HuH-7 (cell line): ENCODE measurements around the gene L3MBTL4.

Source experiments
- DNase-seq: peaks from one replicate; pipeline ENCODE4 v3.0.0; 2011; ENCODE audit warnings: low spot score

L3MBTL4 gene

GRCh38 chr18:5958822-5959221, 455.9 kb downstream of the L3MBTL4 start:
- DNase-seq, result no peak

- DNase-seq, result no peak
Measured at GRCh38 chr18:5955861-5956260, 458.9 kb downstream of the L3MBTL4 start.

- no peak for DNase-seq
Measured at GRCh38 chr18:5951515-5952091, 463.1 kb downstream of the L3MBTL4 start.

- no peak for DNase-seq
Measured at GRCh38 chr18:5948781-5949180, 465.9 kb downstream of the L3MBTL4 start.

- DNase-seq, result no peak
Measured at GRCh38 chr18:5948237-5948636, 466.5 kb downstream of the L3MBTL4 start.

GRCh38 chr18:5944448-5944847, 470.3 kb downstream of the L3MBTL4 start:
- no peak for DNase-seq

GRCh38 chr18:5943514-5943913, 471.2 kb downstream of the L3MBTL4 start:
- DNase-seq, result no peak

- DNase-seq, result no peak
Measured at GRCh38 chr18:5942591-5942990, 472.1 kb downstream of the L3MBTL4 start.

GRCh38 chr18:5941890-5942289, 472.8 kb downstream of the L3MBTL4 start:
- DNase-seq, result no peak

GRCh38 chr18:5939801-5940667, 474.7 kb downstream of the L3MBTL4 start:
- DNase-seq, result no peak

- DNase-seq, result no peak
Measured at GRCh38 chr18:5937795-5938194, 476.9 kb downstream of the L3MBTL4 start.

GRCh38 chr18:5937121-5937520, 477.6 kb downstream of the L3MBTL4 start:
- DNase-seq, result no peak

- no peak for DNase-seq
Measured at GRCh38 chr18:5930789-5931188, 483.9 kb downstream of the L3MBTL4 start.

- DNase-seq, result no peak
Measured at GRCh38 chr18:5918205-5918858, 496.4 kb downstream of the L3MBTL4 start.

GRCh38 chr18:5914951-5915350, 499.8 kb downstream of the L3MBTL4 start:
- no peak for DNase-seq

GRCh38 chr18:5914016-5914415, 500.7 kb downstream of the L3MBTL4 start:
- no peak for DNase-seq

- DNase-seq, result no peak
Measured at GRCh38 chr18:5912566-5912965, 502.1 kb downstream of the L3MBTL4 start.

GRCh38 chr18:5909125-5909524, 505.6 kb downstream of the L3MBTL4 start:
- no peak for DNase-seq
